Central memory CD8-positive, alpha-beta T cell (primary cell): ENCODE measurements around the gene KCNQ1OT1.

Source experiments
- ATAC-seq: fragments of 150-1000 bp; cut with Tn5 transposase; replicated peaks from 2 replicates; pipeline ENCODE4 v1.10.0; 2022; ENCODE audit warnings: mild to moderate bottlenecking, moderate FRiP score, moderate number of reproducible peaks; ENCODE audit not compliant: poor library complexity, severe bottlenecking; ENCODE audit errors: extremely low read depth
- DNase-seq, 2 donors: peaks; one replicate each; pipeline ENCODE4 v3.0.0; 2021; ENCODE audit warnings: low spot score in 2 of 2
- H3K27ac Mint-ChIP-seq: one replicate; pipeline ENCODE4 v1.8.0; 2022; ENCODE audit warnings: low read depth, mild to moderate bottlenecking, moderate library complexity, mixed read lengths
- H3K27me3 Mint-ChIP-seq: one replicate; pipeline ENCODE4 v1.8.0; 2022; ENCODE audit warnings: mixed read lengths
- H3K36me3 Mint-ChIP-seq: one replicate; pipeline ENCODE4 v1.8.0; 2022; ENCODE audit warnings: mild to moderate bottlenecking, moderate library complexity, mixed read lengths; ENCODE audit not compliant: insufficient read depth
- H3K4me1 Mint-ChIP-seq: one replicate; pipeline ENCODE4 v1.8.0; 2022; ENCODE audit warnings: mixed read lengths
- H3K4me3 Mint-ChIP-seq: one replicate; pipeline ENCODE4 v1.8.0; 2022; ENCODE audit warnings: mild to moderate bottlenecking, moderate library complexity, mixed read lengths
- H3K9me3 Mint-ChIP-seq: one replicate; pipeline ENCODE4 v1.8.0; 2022; ENCODE audit warnings: mixed read lengths

KCNQ1OT1 gene

DNA sequence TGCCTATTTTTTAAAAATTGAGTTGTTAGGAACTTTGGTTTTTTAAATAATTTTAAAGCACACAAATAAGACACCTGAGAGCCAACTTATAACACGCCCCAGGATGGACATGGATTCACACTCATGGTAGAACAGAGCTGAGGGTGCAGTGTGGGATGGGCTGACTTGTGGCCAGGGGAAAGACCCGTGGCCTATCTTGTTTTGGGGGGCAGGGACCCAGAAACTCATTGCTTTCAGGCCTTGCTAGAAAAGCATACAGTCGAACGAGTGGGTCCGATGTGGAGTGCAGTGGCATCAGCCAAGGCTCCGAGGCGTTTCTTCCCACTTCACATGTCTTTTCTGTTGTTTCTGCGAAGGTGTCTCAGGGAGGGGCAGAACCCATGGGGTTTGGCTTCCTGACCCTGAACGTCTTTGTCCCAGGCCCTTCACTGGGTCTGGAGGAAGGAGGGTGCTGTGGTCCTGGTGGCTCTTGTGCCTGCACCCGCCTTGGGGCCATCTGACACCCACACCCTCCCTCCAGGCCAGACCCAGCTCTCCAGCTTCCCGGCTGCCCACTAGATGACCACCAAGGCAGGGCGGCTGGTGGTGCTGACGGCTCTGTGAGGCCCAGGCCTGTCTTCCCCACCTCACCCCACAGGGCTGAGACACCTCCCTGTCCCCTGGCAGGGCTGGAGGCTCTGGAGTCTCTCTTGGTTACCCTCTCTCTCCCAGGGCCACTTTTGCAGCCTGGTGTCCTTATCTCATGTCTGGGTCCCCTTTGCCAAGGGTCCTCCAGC, 134.2 kb downstream of the KCNQ1OT1 start:
- H3K36me3 Mint-ChIP-seq: peaks cover 3% of the 10 kb centered on the region
- ATAC-seq (no peak), DNase-seq (no peak)
- no peaks in the 10 kb centered on the region for H3K9me3 Mint-ChIP-seq
- H3K4me3 Mint-ChIP-seq: no peak overlapping the region
- H3K27me3 Mint-ChIP-seq: no peaks in the 10 kb centered on the region
- no peaks in the 10 kb centered on the region for H3K4me1 Mint-ChIP-seq
- H3K27ac Mint-ChIP-seq: no peak overlapping the region

DNA sequence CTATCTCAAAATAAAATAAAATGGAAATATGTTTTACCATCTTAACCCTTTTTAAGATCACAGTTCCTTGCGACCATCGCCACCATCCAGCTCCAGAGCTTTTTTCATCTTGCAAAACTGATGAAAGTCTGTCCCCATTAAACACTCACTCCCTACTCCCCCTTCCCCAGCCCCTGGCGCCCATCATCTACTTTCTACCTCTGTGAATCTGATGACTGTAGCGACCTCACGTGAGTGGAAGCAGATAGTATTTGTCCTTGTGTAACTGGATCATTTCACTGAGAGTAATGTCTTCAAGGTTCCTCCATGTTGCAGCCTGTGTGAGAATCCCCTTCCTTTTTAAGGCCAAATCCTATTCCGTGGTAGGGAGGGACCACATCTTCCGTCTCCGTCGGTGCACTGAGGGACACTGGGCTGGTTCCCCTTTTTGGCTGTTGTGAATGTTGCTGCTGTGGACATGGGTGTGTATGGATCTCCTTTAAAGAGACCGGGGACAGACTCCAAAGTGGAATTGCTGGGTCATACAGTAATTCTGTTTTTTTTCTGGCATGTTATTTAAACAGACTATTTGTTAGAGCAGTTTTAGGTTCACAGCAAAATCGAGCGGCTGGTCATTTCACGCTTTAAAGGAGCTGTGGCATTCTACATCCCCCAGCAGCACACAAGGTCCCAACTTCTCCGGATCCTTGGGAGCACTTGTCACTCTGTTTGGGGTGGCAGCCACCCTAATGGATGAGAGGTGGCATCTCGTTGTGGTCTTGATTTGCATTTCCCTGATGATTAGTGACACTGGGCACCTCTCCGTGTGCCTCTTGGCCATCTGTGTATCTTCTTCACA, 135.0 kb downstream of the KCNQ1OT1 start:
- H3K27me3 Mint-ChIP-seq: no peaks in the 10 kb centered on the region
- no peak overlapping the region for H3K4me3 Mint-ChIP-seq
- DNase-seq (no peak), ATAC-seq (no peak)
- H3K27ac Mint-ChIP-seq: no peak overlapping the region
- H3K9me3 Mint-ChIP-seq: no peaks in the 10 kb centered on the region
- H3K4me1 Mint-ChIP-seq: no peaks in the 10 kb centered on the region
- peaks cover 3% of the 10 kb centered on the region for H3K36me3 Mint-ChIP-seq

DNA sequence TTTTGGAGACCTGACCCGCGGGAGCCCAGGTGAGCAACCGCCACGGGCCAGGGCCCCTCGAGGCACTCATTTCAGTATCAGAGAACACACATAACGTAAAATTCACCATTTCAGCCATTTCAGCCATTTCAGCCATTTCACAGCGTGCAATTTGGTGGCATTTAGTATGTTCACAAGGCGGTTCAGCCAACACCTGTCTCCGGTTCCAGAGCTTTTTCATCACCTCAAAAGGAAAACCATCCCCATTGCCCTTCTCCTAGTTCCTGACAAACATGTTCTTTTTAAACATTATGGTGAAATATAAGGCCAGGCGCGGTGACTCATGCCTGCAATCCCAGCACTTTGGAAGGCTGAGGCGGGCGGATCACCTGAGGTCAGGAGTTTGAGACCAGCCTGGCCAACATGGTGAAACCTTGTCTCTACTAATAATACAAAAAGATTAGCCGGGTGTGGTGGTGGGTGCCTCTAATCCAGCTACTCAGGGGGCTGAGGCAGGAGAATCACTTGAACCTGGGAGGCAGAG, 135.7 kb downstream of the KCNQ1OT1 start:
- no peak overlapping the region for H3K27ac Mint-ChIP-seq
- no peak for DNase-seq

DNA sequence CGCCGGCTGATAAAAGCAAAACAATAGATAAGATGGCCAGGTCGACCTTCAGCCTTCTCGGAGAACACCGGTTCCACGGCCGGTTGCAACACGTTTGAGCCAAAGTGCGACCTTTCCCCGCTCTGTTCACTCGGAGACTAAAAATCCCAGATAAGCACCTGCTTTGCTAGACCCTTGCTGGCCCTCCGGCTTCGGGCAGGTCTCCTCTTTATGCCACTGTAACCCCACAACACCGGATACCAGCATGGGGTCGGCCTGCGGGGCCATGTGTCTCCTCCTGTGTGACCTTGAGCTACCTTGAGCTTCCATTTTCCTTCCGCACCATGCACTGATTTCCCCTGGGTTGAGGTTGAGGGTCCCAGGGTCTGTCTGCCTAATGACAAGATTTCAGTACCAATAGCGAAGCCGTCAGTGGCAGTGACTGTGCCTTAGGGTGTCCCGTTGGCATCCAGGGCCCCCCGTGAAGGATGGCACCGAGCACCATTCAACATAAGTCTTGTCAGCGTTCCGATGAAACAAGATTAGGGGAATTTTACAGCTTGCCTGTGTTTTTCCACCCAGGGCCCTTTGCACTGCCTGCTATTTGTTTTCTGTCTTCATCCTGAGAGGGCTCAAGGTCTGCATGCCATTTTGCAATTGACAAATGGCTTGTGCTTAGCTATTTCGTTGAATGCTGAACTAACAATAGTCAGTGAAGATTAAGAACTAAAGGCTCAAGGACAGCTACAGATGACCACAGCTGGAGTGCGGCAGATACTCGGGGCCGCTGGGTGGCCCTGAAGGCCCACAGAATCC, 136.4 kb downstream of the KCNQ1OT1 start:
- ATAC-seq: no peak
- Mint-ChIP-seq H3K27ac (no peak overlapping the region), H3K27me3 (no peaks in the 10 kb centered on the region), H3K4me1 (no peaks in the 10 kb centered on the region), H3K4me3 (no peak overlapping the region), H3K36me3 (no peaks in the 10 kb centered on the region), H3K9me3 (no peaks in the 10 kb centered on the region)
- no peak for DNase-seq

More for the DNA sequence above, 135.7 kb downstream of the KCNQ1OT1 start:
- no peaks in the 10 kb centered on the region for H3K4me1 Mint-ChIP-seq
- no peaks in the 10 kb centered on the region for H3K27me3 Mint-ChIP-seq
- H3K36me3 Mint-ChIP-seq: peaks cover 3% of the 10 kb centered on the region
- no peak for ATAC-seq
- no peaks in the 10 kb centered on the region for H3K9me3 Mint-ChIP-seq
- H3K4me3 Mint-ChIP-seq: no peak overlapping the region

DNA sequence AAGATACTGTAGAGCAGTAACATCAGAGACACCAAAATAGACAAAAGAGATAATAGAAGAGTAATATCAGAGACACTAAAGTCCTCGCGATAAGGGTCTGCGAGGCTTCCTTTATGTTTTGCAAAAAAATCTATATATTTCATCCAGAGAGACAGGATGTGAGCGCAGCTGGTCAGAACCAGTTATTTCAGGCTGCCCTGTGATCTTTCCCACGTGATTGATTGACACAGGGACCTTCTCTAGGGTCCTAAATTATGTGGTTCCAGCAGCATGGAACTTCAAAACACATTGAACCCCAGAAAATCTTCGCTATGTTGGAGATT, 136.9 kb downstream of the KCNQ1OT1 start:
- H3K36me3 Mint-ChIP-seq: no peaks in the 10 kb centered on the region
- no peak for ATAC-seq
- no peaks in the 10 kb centered on the region for H3K27me3 Mint-ChIP-seq
- no peaks in the 10 kb centered on the region for H3K4me1 Mint-ChIP-seq
- H3K27ac Mint-ChIP-seq: no peak overlapping the region
- no peaks in the 10 kb centered on the region for H3K9me3 Mint-ChIP-seq
- H3K4me3 Mint-ChIP-seq: no peak overlapping the region
- no peak for DNase-seq

DNA sequence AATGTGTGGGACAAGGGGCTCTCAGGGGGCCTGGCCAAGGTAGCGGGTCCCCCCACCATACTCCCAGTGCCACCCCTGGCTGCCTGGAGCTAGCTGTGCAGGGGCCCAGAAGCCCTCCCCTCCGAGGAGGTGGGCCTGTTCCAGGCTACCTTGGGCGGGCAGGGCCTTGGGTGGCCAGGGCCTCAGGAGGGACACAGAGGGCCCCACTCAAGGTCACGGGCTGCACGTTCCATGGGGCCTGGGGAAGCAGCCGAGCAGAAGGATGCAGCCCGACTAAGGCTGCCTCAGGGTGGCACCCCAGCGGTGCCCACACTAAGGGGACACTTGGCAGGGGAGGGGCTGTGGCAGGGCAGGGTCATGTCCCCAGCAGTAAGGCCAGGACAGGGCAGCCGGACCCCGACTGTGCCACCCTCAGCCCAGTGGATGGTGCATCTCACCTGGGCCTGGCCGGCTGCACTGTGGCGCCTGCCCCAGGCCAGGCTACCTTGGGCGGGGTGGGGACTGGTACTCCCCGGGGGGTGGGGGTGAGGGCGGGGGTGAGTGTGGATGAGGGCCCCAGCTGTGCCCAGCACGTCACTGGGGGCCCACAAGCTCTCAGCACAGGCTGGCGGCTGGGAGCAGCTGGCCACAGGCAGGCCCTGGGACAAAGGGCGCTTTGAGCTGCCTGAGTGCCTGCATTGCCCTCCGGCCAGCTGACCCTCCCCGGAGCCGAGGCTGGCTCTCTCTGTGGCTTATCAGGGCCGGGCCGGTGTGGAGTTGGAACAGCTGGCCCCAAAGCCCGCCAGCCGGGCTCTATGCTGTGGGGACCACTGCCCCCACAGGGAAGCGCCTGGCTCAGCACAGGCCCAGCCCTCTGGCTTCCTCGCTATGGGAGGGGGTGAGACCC, 137.9 kb downstream of the KCNQ1OT1 start:
- Mint-ChIP-seq H3K4me1 (no peaks in the 10 kb centered on the region), H3K36me3 (no peaks in the 10 kb centered on the region), H3K27ac (no peak overlapping the region), H3K4me3 (no peak overlapping the region), H3K27me3 (no peaks in the 10 kb centered on the region), H3K9me3 (no peaks in the 10 kb centered on the region)
- DNase-seq (no peak), ATAC-seq (no peak)

DNA sequence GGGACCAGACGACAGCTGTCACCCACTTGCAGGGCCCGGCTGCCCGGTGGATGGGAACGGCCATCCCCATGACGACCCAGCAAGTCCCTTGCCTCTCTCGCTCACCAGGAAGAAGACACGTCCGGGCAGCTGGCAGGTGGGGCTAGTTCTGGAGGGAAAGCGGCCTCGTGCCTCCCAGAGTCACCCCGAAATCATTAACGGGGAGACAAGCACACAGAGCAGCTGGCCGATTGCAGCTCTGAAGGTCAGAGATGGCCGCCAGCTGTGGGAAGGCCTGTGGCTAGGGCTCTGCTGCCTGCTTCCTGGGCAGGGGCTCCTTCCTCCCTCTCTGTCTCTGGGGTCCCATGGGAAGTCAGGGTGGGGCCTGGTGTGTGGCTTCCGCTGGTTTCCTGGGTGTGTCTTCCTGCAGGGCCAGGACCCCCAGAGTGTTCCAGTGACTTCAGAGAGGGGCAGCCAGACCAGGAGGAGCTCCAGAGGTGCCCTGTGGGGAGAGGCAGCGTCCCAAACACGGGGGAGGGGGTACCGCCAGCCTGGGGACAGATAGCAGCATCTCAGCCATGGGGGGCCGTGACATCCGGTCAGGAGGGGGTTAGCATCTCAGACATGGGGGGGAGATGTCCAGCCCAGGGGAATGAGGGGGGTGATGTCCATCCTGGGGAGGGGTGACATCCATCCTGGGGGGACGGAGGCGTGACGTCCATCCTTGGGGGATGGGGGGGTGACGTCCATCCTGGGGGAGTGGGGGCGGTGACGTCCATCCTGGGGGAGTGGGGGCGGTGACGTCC, 140.1 kb downstream of the KCNQ1OT1 start:
- DNase-seq (no peak), ATAC-seq (no peak)
- no peaks in the 10 kb centered on the region for H3K27me3 Mint-ChIP-seq
- H3K4me1 Mint-ChIP-seq: no peaks in the 10 kb centered on the region
- no peak overlapping the region for H3K4me3 Mint-ChIP-seq
- H3K36me3 Mint-ChIP-seq: no peaks in the 10 kb centered on the region
- H3K9me3 Mint-ChIP-seq: no peaks in the 10 kb centered on the region
- peak overlapping the region; percentile 41 for H3K27ac Mint-ChIP-seq

DNA sequence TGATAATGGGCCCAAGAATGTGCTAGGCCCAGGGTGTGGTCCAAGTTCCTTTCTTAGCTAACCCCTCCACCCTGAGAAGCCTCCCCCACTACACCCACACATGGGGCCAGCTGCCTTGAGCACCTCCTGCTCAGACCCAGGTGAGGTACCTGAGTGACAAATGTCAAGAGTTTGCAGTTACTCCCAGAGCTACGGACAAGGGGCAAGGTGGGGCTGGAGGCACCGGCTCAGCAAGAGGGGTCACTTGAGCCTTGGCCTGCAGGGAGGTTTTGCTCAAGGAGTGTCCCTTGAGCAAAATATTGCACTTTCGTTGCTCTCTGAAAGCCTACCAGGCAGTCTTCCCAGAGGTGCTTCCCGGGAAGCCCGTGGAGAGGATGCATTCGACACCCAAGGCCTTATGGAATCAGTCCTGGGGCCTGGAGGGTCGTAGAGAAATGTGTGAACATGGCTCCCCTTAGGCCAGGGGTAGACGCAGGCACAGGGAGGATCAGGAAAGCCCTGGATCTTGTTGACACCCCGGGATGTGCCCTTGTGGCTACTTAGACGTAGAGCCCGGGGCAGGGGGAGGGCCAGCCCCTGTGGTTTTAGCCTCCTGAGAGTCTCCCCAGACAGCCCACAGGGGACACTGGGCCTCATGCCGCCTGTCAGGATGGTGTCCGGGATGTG, 140.8 kb downstream of the KCNQ1OT1 start:
- no peak for ATAC-seq
- H3K27ac Mint-ChIP-seq: no peak overlapping the region

DNA sequence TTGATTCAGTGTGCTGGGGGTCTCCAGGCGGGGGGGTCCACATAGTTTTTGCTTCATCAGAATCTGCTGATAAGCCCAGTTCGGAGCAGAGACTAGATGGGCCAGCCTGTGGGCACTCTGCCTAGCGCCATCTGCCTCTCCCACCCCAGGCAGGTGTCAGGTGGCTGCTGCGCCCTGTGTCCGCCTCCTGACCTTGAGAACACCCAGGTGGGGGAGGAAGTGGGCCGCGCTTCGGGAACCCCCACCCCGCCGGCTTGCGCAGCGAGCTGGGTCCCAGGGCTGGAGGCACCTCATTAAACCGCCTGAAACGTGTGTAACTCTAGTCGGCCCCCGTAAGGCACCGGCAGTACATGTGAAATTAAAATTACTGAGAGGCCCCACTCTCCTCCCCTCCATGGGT, 141.4 kb downstream of the KCNQ1OT1 start:
- no peak overlapping the region for H3K4me3 Mint-ChIP-seq
- H3K27me3 Mint-ChIP-seq: no peaks in the 10 kb centered on the region
- DNase-seq: no peak
- H3K9me3 Mint-ChIP-seq: no peaks in the 10 kb centered on the region
- no peaks in the 10 kb centered on the region for H3K4me1 Mint-ChIP-seq
- H3K27ac Mint-ChIP-seq: no peak overlapping the region
- H3K36me3 Mint-ChIP-seq: no peaks in the 10 kb centered on the region
- no peak for ATAC-seq

More for the DNA sequence above, 140.8 kb downstream of the KCNQ1OT1 start:
- Mint-ChIP-seq H3K36me3 (no peaks in the 10 kb centered on the region), H3K4me3 (no peak overlapping the region), H3K9me3 (no peaks in the 10 kb centered on the region), H3K27me3 (no peaks in the 10 kb centered on the region), H3K4me1 (no peaks in the 10 kb centered on the region)
- DNase-seq: no peak
